Keratinocyte (primary cell): ENCODE results near the gene RPRML.

Experiments
- EZH2 ChIP-seq: IDR thresholded peaks from one replicate; pipeline ENCODE4 v1.6.1; 2012; ENCODE audit warnings: inconsistent platforms, mild to moderate bottlenecking, low read length, moderate library complexity
- TF ChIP-seq, protein P1 (sequence below), 3 experiments: IDR thresholded peaks in 1 of 3; conservative IDR thresholded peaks in 1 of 3; optimal IDR thresholded peaks in 1 of 3; 2 replicates in 2 of 3; 3 replicates in 1 of 3; pipeline versions ENCODE3 to v1.5.1; 2011; ENCODE audit warnings: low read length in 3 of 3, mild to moderate bottlenecking in 3 of 3, moderate library complexity in 2 of 3, control low read depth in 1 of 3, inconsistent platforms in 1 of 3; ENCODE audit not compliant: insufficient read depth in 2 of 3; ENCODE audit errors: extremely low read depth in 1 of 3

DNA sequence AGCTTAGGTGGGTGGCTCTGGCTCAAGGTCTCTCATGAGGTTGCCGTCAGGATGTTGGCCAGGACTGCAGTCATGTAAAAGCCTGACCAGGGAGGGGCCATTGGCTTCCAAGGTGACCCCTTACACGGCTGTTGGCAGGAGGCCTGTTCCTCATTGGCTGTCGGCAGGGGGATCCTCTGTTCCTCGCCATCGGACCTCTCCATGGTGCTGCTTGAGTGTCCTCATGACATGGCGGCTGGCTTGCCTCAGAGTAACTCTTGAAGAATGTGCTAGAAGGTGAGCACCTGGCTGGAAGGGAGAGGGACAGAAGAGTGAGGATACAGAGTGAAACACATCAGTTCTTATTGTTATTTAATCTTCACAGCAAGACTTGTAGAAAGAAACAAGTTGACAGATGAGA is 4.7 kb upstream of the RPRML start:
- TF ChIP-seq, protein P1, sequence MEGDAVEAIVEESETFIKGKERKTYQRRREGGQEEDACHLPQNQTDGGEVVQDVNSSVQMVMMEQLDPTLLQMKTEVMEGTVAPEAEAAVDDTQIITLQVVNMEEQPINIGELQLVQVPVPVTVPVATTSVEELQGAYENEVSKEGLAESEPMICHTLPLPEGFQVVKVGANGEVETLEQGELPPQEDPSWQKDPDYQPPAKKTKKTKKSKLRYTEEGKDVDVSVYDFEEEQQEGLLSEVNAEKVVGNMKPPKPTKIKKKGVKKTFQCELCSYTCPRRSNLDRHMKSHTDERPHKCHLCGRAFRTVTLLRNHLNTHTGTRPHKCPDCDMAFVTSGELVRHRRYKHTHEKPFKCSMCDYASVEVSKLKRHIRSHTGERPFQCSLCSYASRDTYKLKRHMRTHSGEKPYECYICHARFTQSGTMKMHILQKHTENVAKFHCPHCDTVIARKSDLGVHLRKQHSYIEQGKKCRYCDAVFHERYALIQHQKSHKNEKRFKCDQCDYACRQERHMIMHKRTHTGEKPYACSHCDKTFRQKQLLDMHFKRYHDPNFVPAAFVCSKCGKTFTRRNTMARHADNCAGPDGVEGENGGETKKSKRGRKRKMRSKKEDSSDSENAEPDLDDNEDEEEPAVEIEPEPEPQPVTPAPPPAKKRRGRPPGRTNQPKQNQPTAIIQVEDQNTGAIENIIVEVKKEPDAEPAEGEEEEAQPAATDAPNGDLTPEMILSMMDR (optimal IDR thresholded peaks at IDR 0.05 in 1 of 3, IDR thresholded peaks at IDR 0.05 in 1 of 3, conservative IDR thresholded peaks at IDR 0.05 in 1 of 3; ENCODE audit: extremely low read depth in 1 of 3, insufficient read depth in 2 of 3, low read length in 3 of 3): no peak
- TF ChIP-seq EZH2: no peak
